ENCODE results near the gene APLNR.
"Not testable (repeated sequence)": the region's sequence is repeated elsewhere in the genome, so short reads cannot be mapped to it uniquely, and the experiment has no call there.

Gene APLNR

GRCh38 chr11:57237204-57237681 lies at the start of gene APLNR:
APLNR (minus strand) TSS chr11:57237250; CDS start chr11:57237004, 246 bp downstream.
- no peak for DNase-seq (ENCODE audit: low read depth in 2 of 2)

GRCh38 chr11:57283231-57283990 lies 46.4 kb upstream of the APLNR start:
- no peak for DNase-seq (ENCODE audit: low read depth in 2 of 2)

GRCh38 chr11:57281546-57281945 lies 44.5 kb upstream of the APLNR start:
- DNase-seq (ENCODE audit: low read depth in 2 of 2), result not testable (repeated sequence)

GRCh38 chr11:57279116-57279515 lies 42.1 kb upstream of the APLNR start:
- DNase-seq (ENCODE audit: low read depth in 2 of 2), result no peak

- DNase-seq (ENCODE audit: low read depth in 2 of 2), result no peak
Observed at GRCh38 chr11:57278721-57279095, 41.7 kb upstream of the APLNR start.

GRCh38 chr11:57277845-57278720 lies 41.0 kb upstream of the APLNR start:
- no peak for DNase-seq (ENCODE audit: low read depth in 2 of 2)

GRCh38 chr11:57276971-57277675 lies 40.1 kb upstream of the APLNR start:
- no peak for DNase-seq (ENCODE audit: low read depth in 2 of 2)

GRCh38 chr11:57276169-57276970 lies 39.3 kb upstream of the APLNR start:
- DNase-seq (ENCODE audit: low read depth in 2 of 2), result no peak

- no peak for DNase-seq (ENCODE audit: low read depth in 2 of 2)
Observed at GRCh38 chr11:57275582-57275981, 38.5 kb upstream of the APLNR start.

GRCh38 chr11:57274904-57275498 lies 38.0 kb upstream of the APLNR start:
- no peak for DNase-seq (ENCODE audit: low read depth in 2 of 2)

- no peak for DNase-seq (ENCODE audit: low read depth in 2 of 2)
Observed at GRCh38 chr11:57273448-57274058, 36.5 kb upstream of the APLNR start.

GRCh38 chr11:57269571-57270021 lies 32.5 kb upstream of the APLNR start:
- no peak for DNase-seq (ENCODE audit: low read depth in 2 of 2)

- DNase-seq (ENCODE audit: low read depth in 2 of 2), result no peak
Observed at GRCh38 chr11:57266157-57266556, 29.1 kb upstream of the APLNR start.

- DNase-seq (ENCODE audit: low read depth in 2 of 2), result no peak
Observed at GRCh38 chr11:57263351-57263750, 26.3 kb upstream of the APLNR start.

- DNase-seq (ENCODE audit: low read depth in 2 of 2), result no peak
Observed at GRCh38 chr11:57262157-57262556, 25.1 kb upstream of the APLNR start.

GRCh38 chr11:57260937-57261783 lies 24.1 kb upstream of the APLNR start:
- no peak for DNase-seq (ENCODE audit: low read depth in 2 of 2)

GRCh38 chr11:57256119-57256518 lies 19.1 kb upstream of the APLNR start:
- DNase-seq (ENCODE audit: low read depth in 2 of 2), result no peak

GRCh38 chr11:57255618-57256017 lies 18.6 kb upstream of the APLNR start:
- no peak for DNase-seq (ENCODE audit: low read depth in 2 of 2)

GRCh38 chr11:57254631-57255030 lies 17.6 kb upstream of the APLNR start:
- no peak for DNase-seq (ENCODE audit: low read depth in 2 of 2)

Measured in stimulated activated CD8-positive, alpha-beta memory T cell treated with anti-CD3 and anti-CD28 coated beads, Interleukin-15, amount 100 ng/mL, for 4 hours (primary cell).